H9 (cell line): ENCODE data around the gene ZBP1. TPM values are rescaled to one million over a fixed set of nuclear protein-coding genes. Genes with fewer than 3 reads are reported as not detected.

Experiments used
- DNase-seq: peaks from one replicate; pipeline ENCODE4 v3.0.0-alpha.2; 2017
- H2AFZ ChIP-seq: one replicate; pipeline ENCODE4 v1.6.1; 2013; ENCODE audit warnings: mild to moderate bottlenecking, low read length, control low read depth, moderate library complexity
- H2AK5ac ChIP-seq: 2 replicates; pipeline ENCODE4 v1.6.1; 2013; ENCODE audit warnings: low read length, control low read depth, mixed read lengths; ENCODE audit not compliant: insufficient read length
- H2BK120ac ChIP-seq: one replicate; pipeline ENCODE4 v1.6.1; 2013; ENCODE audit warnings: low read depth, mild to moderate bottlenecking, low read length, control low read depth, inconsistent platforms; ENCODE audit not compliant: poor library complexity, severe bottlenecking
- H2BK12ac ChIP-seq: 2 replicates; pipeline ENCODE4 v1.6.1; 2013; ENCODE audit warnings: low read length, control low read depth, mixed read lengths, low read depth; ENCODE audit not compliant: insufficient read length
- H2BK15ac ChIP-seq: 2 replicates; pipeline ENCODE4 v1.6.1; 2013; ENCODE audit warnings: low read depth, low read length, control low read depth
- H2BK20ac ChIP-seq: one replicate; pipeline ENCODE4 v1.6.1; 2013; ENCODE audit warnings: low read depth, mild to moderate bottlenecking, low read length, control low read depth, inconsistent platforms; ENCODE audit not compliant: poor library complexity, severe bottlenecking
- H2BK5ac ChIP-seq: 2 replicates; pipeline ENCODE4 v1.6.1; 2013; ENCODE audit warnings: low read length, control low read depth, mixed read lengths; ENCODE audit not compliant: insufficient read length
- H3K14ac ChIP-seq: 2 replicates; pipeline ENCODE4 v1.6.1; 2013; ENCODE audit warnings: low read length, control low read depth; ENCODE audit not compliant: insufficient read depth
- H3K18ac ChIP-seq: 2 replicates; pipeline ENCODE4 v1.6.1; 2013; ENCODE audit warnings: low read depth, mild to moderate bottlenecking, mixed read lengths, low read length, control low read depth; ENCODE audit not compliant: insufficient read length
- H3K23ac ChIP-seq: 2 replicates; pipeline ENCODE4 v1.6.1; 2013; ENCODE audit warnings: low read length, control low read depth, mixed read lengths, low read depth; ENCODE audit not compliant: insufficient read length
- H3K23me2 ChIP-seq: 2 replicates; pipeline ENCODE4 v1.6.1; 2013; ENCODE audit warnings: low read depth, mild to moderate bottlenecking, mixed read lengths, low read length, control low read depth; ENCODE audit not compliant: insufficient read length, poor library complexity, severe bottlenecking
- H3K27ac ChIP-seq: 2 replicates; pipeline ENCODE4 v1.5.1; 2013; ENCODE audit warnings: low read length, control low read depth, mixed read lengths, low read depth; ENCODE audit not compliant: insufficient read length
- H3K27me3 ChIP-seq: 2 replicates; pipeline ENCODE4 v1.6.1; 2013; ENCODE audit warnings: low read length, control low read depth, inconsistent platforms; ENCODE audit not compliant: insufficient read depth
- H3K4ac ChIP-seq: 2 replicates; pipeline ENCODE4 v1.6.1; 2013; ENCODE audit warnings: low read depth, mild to moderate bottlenecking, control low read depth, inconsistent platforms, low read length, moderate library complexity
- H3K4me1 ChIP-seq: 2 replicates; pipeline ENCODE4 v1.6.1; 2013; ENCODE audit warnings: low read length, control low read depth, inconsistent platforms; ENCODE audit not compliant: insufficient read depth
- H3K4me2 ChIP-seq: 2 replicates; pipeline ENCODE4 v1.6.1; 2013; ENCODE audit warnings: low read length, control low read depth, mixed read lengths; ENCODE audit not compliant: insufficient read length, insufficient read depth
- H3K56ac ChIP-seq: 2 replicates; pipeline ENCODE4 v1.6.1; 2013; ENCODE audit warnings: low read depth, mild to moderate bottlenecking, mixed read lengths, low read length, control low read depth; ENCODE audit not compliant: insufficient read length
- H3K79me1 ChIP-seq: 2 replicates; pipeline ENCODE4 v1.6.1; 2013; ENCODE audit warnings: low read depth, mild to moderate bottlenecking, moderate library complexity, low read length, control low read depth, inconsistent platforms; ENCODE audit not compliant: insufficient read depth, poor library complexity, severe bottlenecking
- H3K79me2 ChIP-seq: 2 replicates; pipeline ENCODE4 v1.6.1; 2013; ENCODE audit warnings: low read length, control low read depth, inconsistent platforms; ENCODE audit not compliant: insufficient read depth
- H3K9ac ChIP-seq: 2 replicates; pipeline ENCODE4 v1.6.1; 2013; ENCODE audit warnings: low read length, control low read depth, mixed read lengths; ENCODE audit not compliant: insufficient read length; ENCODE audit errors: extremely low read depth
- H3K9me3 ChIP-seq: one replicate; pipeline ENCODE4 v1.6.1; 2013; ENCODE audit warnings: low read depth, low read length, inconsistent platforms; ENCODE audit not compliant: control insufficient read depth
- H3T11ph ChIP-seq: one replicate; pipeline ENCODE4 v1.6.1; 2013; ENCODE audit warnings: mild to moderate bottlenecking, low read length, control low read depth, inconsistent platforms
- H4K20me1 ChIP-seq: one replicate; pipeline ENCODE4 v1.6.1; 2013; ENCODE audit not compliant: control insufficient read depth, insufficient read length, insufficient read depth
- H4K5ac ChIP-seq: 2 replicates; pipeline ENCODE4 v1.6.1; 2013; ENCODE audit warnings: low read depth, mild to moderate bottlenecking, mixed read lengths, low read length, control low read depth; ENCODE audit not compliant: insufficient read length
- H4K8ac ChIP-seq: replicated peaks from 2 replicates; pipeline ENCODE4 v1.6.1; 2013; ENCODE audit warnings: low read length, control low read depth, mixed read lengths, low read depth; ENCODE audit not compliant: insufficient read length
- H4K91ac ChIP-seq: 2 replicates; pipeline ENCODE4 v1.6.1; 2013; ENCODE audit warnings: low read depth, mild to moderate bottlenecking, moderate library complexity, mixed read lengths, low read length, control low read depth; ENCODE audit not compliant: insufficient read length
- H3K27ac Mint-ChIP-seq, 3 experiments: 2 replicates in 2 of 3; 3 replicates in 1 of 3; pipeline ENCODE4 v1.8.0; 2020 to 2021; ENCODE audit warnings: mixed read lengths in 3 of 3, mild to moderate bottlenecking in 1 of 3, moderate library complexity in 1 of 3
- H3K27me3 Mint-ChIP-seq: 2 replicates; pipeline ENCODE4 v1.8.0; 2021; ENCODE audit warnings: low read depth, mild to moderate bottlenecking, moderate library complexity, mixed read lengths
- H3K36me3 Mint-ChIP-seq, 3 experiments: 2 replicates in 2 of 3; 3 replicates in 1 of 3; pipeline ENCODE4 v1.8.0; 2020 to 2021; ENCODE audit warnings: low read depth in 3 of 3, mixed read lengths in 3 of 3; ENCODE audit not compliant: insufficient read depth in 1 of 3
- H3K4me1 Mint-ChIP-seq, 2 experiments: 2 replicates each; pipeline ENCODE4 v1.8.0; 2020; ENCODE audit warnings: mixed read lengths in 2 of 2
- H3K4me3 Mint-ChIP-seq, 2 experiments: 2 replicates in 1 of 2; 3 replicates in 1 of 2; pipeline ENCODE4 v1.8.0; 2020 to 2021; ENCODE audit warnings: mild to moderate bottlenecking in 2 of 2, mixed read lengths in 2 of 2, moderate library complexity in 1 of 2
- H3K9me3 Mint-ChIP-seq, 2 experiments: 2 replicates in 1 of 2; 3 replicates in 1 of 2; pipeline ENCODE4 v1.8.0; 2020; ENCODE audit warnings: mild to moderate bottlenecking in 2 of 2, mixed read lengths in 2 of 2, moderate library complexity in 1 of 2
- CTCF ChIP-seq: fragments of 200-600 bp; sonication (generic); conservative IDR thresholded peaks from 3 replicates; pipeline ENCODE4 v1.8.0; 2021; ENCODE audit warnings: antibody characterized with exemption, mild to moderate bottlenecking
- WGBS: extraction: QIAGEN DNeasy Blood & Tissue Kit; methylation state at CpG from one replicate; pipeline ENCODE4 v1.1.7; 2013; ENCODE audit warnings: missing lambda C conversion rate, low lambda C conversion rate, mixed read lengths; ENCODE audit not compliant: insufficient read length; ENCODE audit errors: extremely low coverage; 5-methylcytosine and 5-hydroxymethylcytosine counted together
- total RNA-seq: library from RNA; stranded (reverse); gene quantifications from 2 replicates; pipeline ENCODE4 v1.2.1, GENCODE V29; 2021

Gene ZBP1
- total RNA-seq, 1 experiment from 2014 or later, result not detected

GRCh38 chr20:57570145-57570850 lies 49.9 kb downstream of the ZBP1 start:
- no peak overlapping the region for H3K4me3 Mint-ChIP-seq
- no CpG with 5 or more reads among the region's 20 CpGs for WGBS
- no peak overlapping the region for H2AFZ ChIP-seq

More at GRCh38 chr20:57570145-57570850, 49.9 kb downstream of the ZBP1 start:
- TF ChIP-seq CTCF, result no peak
- Mint-ChIP-seq H3K9me3 (no peaks in the 10 kb centered on the region), H3K36me3 (no peaks in the 10 kb centered on the region; a peak in 1 of 7 replicates), H3K27ac (no peak overlapping the region), H3K27me3 (peaks cover 22% of the 10 kb centered on the region), H3K4me1 (peaks cover 15 to 17% of the 10 kb centered on the region in 2 experiments)
- Histone ChIP-seq H2AK5ac (no peak overlapping the region), H3K9me3 (no peaks in the 10 kb centered on the region), H4K91ac (no peak overlapping the region), H3K27me3 (no peaks in the 10 kb centered on the region; the same call in 1 of the 2 replicates), H3K4me1 (no peaks in the 10 kb centered on the region; the same call in 1 of the 2 replicates), H2BK5ac (no peak overlapping the region), H3K9ac (no peak overlapping the region), H3K23ac (no peak overlapping the region), H3K23me2 (no peaks in the 10 kb centered on the region), H2BK15ac (no peak overlapping the region), H2BK12ac (no peak overlapping the region), H3K18ac (no peak overlapping the region), H4K5ac (no peak overlapping the region), H3K56ac (no peak overlapping the region), H2BK120ac (no peak overlapping the region), H3K14ac (no peak overlapping the region), H2BK20ac (no peak overlapping the region), H4K8ac (no peak overlapping the region), H3K4me2 (no peak overlapping the region), H3K79me2 (no peaks in the 10 kb centered on the region), H3K79me1 (no peaks in the 10 kb centered on the region), H4K20me1 (no peaks in the 10 kb centered on the region), H3K27ac (no peak overlapping the region), H3T11ph (no peak overlapping the region), H3K4ac (no peak overlapping the region)
- DNase-seq, result no peak
